Gastroesophageal sphincter (tissue), 4 donors: ENCODE results near the gene GIPC3. TPM values are rescaled to one million over a fixed set of nuclear protein-coding genes. Genes with fewer than 3 reads are reported as not detected.
A peak's percentile ranks its signal among the peaks of the same experiment; 100 is the strongest.

Source experiments
- ATAC-seq: fragments of 150-250 bp; one replicate; pipeline ENCODE4 v1.9.1; 2016; ENCODE audit warnings: mild to moderate bottlenecking, moderate library complexity
- H3K27ac ChIP-seq, 4 donors: fragments of 200-600 bp; sonication (generic) in 3 of 4; 1 replicate in 3 of 4; 2 replicates in 1 of 4; pipeline ENCODE4 v1.5.1; 2016 to 2019
- H3K27me3 ChIP-seq: fragments of 200-600 bp; sonication (generic); one replicate; pipeline ENCODE4 v1.5.1; 2019
- H3K36me3 ChIP-seq, 2 donors: fragments of 200-600 bp; sonication (generic); one replicate each; pipeline ENCODE4 v1.5.1; 2019; ENCODE audit warnings: control low read depth in 1 of 2
- H3K4me1 ChIP-seq, 3 donors: fragments of 200-600 bp; sonication (generic); 1 replicate in 2 of 3; 2 replicates in 1 of 3; pipeline ENCODE4 v1.5.1; 2016 to 2019; ENCODE audit warnings: control low read depth in 2 of 3
- H3K4me3 ChIP-seq, 2 donors: fragments of 200-600 bp; sonication (generic); one replicate each; pipeline ENCODE4 v1.5.1; 2019; ENCODE audit warnings: mild to moderate bottlenecking in 1 of 2, moderate library complexity in 1 of 2
- H3K9me3 ChIP-seq, 3 donors: fragments of 200-600 bp; sonication (generic); one replicate each; pipeline ENCODE4 v1.5.1; 2017 to 2019; ENCODE audit warnings: control low read depth in 2 of 3
- EP300 ChIP-seq: sonication (generic); formaldehyde crosslinking; IDR thresholded peaks from one replicate; pipeline ENCODE4 v1.6.1; 2017; ENCODE audit warnings: antibody characterized with exemption, mild to moderate bottlenecking
- POLR2A ChIP-seq, 2 donors: fragments of 450-650 bp; IDR thresholded peaks; one replicate each; pipeline ENCODE4 v1.6.1; 2017; ENCODE audit warnings: antibody characterized with exemption in 2 of 2, mild to moderate bottlenecking in 2 of 2, moderate library complexity in 1 of 2
- POLR2AphosphoS5 ChIP-seq: sonication (generic); formaldehyde crosslinking; IDR thresholded peaks from one replicate; pipeline ENCODE4 v1.6.1; 2017; ENCODE audit warnings: antibody characterized with exemption
- WGBS, 2 donors: methylation state at CpG; one replicate each; pipeline ENCODE4 v1.1.5; 2018; ENCODE audit warnings: low coverage in 1 of 2; 5-methylcytosine and 5-hydroxymethylcytosine counted together
- total RNA-seq, 4 donors: library from RNA; depleted of rRNA; stranded (reverse); fragments of >200 nt; gene quantifications; one replicate each; pipeline ENCODE4 v1.1.0, GENCODE V29; 2016
- TF ChIP-seq, protein P1 (sequence below), 4 experiments: fragments of 200-600 bp in 2 of 4; fragments of 450-650 bp in 2 of 4; sonication (generic) in 1 of 4; IDR thresholded peaks; one replicate each; pipeline ENCODE4 v1.5.1; 2017 to 2019; ENCODE audit warnings: antibody characterized with exemption in 4 of 4, mild to moderate bottlenecking in 2 of 4, moderate library complexity in 2 of 4

Gene GIPC3
- total RNA-seq, 4 donors from 2014 or later = 0.94 to 16.8 (median 2.1) TPM

DNA sequence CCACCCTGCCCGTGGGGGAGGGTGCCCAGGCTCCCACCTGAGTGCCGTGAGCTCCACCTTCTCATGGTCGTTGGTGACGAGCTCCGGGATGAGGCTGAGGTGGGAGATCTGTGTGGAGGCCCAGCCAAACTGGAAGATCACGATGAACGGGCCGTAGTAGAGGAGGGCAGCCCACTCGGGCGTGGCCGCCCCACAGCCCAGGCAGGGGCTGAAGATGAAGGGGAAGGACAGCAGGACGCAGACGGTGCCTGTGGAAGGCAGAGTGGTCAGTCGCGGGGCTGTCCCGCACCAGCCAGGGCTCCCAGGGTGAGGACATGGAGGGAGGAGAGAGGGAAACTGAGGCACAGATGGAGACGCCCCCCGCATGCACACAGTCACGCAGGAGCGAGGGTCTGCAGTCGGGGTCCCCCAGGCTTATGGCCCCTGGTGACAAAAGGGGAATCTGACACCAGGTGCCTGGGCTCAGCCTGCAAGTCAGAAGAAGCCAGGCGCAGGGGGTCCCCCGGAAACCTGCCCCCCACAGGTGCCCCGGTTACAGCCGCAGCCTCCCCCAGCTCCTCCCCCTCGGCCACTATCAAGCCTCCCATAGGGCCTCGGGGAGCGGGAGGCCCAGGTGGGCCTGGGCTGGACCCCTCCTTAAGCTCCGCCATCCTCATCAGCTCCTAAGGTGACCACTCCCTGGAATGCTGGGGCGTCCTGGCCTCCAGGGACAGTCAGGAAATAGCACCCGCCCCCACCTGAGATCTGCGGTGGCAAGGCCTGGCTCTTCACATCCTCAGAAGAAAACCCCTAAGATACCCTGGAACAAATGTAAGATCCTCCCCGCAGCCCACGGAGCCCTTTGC, 34.1 kb upstream of the GIPC3 start:
- H3K27ac ChIP-seq = no peak overlapping the region
- H3K4me3 ChIP-seq = no peak overlapping the region
- H3K9me3 ChIP-seq = no peaks in the 10 kb centered on the region
- no peak for ATAC-seq
- TF ChIP-seq, protein P1, sequence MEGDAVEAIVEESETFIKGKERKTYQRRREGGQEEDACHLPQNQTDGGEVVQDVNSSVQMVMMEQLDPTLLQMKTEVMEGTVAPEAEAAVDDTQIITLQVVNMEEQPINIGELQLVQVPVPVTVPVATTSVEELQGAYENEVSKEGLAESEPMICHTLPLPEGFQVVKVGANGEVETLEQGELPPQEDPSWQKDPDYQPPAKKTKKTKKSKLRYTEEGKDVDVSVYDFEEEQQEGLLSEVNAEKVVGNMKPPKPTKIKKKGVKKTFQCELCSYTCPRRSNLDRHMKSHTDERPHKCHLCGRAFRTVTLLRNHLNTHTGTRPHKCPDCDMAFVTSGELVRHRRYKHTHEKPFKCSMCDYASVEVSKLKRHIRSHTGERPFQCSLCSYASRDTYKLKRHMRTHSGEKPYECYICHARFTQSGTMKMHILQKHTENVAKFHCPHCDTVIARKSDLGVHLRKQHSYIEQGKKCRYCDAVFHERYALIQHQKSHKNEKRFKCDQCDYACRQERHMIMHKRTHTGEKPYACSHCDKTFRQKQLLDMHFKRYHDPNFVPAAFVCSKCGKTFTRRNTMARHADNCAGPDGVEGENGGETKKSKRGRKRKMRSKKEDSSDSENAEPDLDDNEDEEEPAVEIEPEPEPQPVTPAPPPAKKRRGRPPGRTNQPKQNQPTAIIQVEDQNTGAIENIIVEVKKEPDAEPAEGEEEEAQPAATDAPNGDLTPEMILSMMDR (IDR thresholded peaks at IDR 0.05) = no peak
- no peak for TF ChIP-seq POLR2AphosphoS5
- H3K36me3 ChIP-seq = peaks cover 0 to 42% of the 10 kb centered on the region in 2 donors
- WGBS, 2 donors = 99% methylated on average over 13 of the region's 34 CpGs; no CpG with 5 or more reads in 1 of the 2 donors
- H3K4me1 ChIP-seq = peaks cover 0 to 39% (median 7%) of the 10 kb centered on the region in 3 donors
- H3K27me3 ChIP-seq = no peaks in the 10 kb centered on the region

DNA sequence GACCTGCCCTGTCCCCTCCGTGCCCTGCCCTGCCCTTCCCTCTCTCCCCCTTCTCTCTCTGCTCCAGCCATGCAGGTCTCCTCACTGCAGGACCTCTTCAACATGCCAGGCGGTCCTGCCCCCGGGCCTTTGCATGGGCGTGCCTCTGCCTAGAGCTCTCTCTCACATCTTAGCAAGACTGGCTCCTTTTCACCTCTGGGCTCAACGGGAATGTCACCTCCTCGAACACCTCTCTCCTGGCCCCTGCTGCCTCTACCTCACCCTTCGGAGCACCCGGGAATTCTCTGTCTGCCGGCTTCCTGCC, 33.5 kb upstream of the GIPC3 start:
- TF ChIP-seq, protein P1 (IDR thresholded peaks at IDR 0.05) = no peak
- TF ChIP-seq POLR2A (IDR thresholded peaks at IDR 0.05) (no peak), POLR2AphosphoS5 (no peak), EP300 (no peak)
- peaks cover 0 to 37% of the 10 kb centered on the region in 2 donors for H3K36me3 ChIP-seq
- no peaks in the 10 kb centered on the region for H3K27me3 ChIP-seq
- WGBS, 2 donors = 76 to 80% methylated on average over 1 to 9 of the region's 9 CpGs
- no peak overlapping the region for H3K4me3 ChIP-seq
- no peak overlapping the region for H3K27ac ChIP-seq
- no peak for ATAC-seq
- peaks cover 0 to 45% (median 13%) of the 10 kb centered on the region in 3 donors for H3K4me1 ChIP-seq
- H3K9me3 ChIP-seq = no peaks in the 10 kb centered on the region

DNA sequence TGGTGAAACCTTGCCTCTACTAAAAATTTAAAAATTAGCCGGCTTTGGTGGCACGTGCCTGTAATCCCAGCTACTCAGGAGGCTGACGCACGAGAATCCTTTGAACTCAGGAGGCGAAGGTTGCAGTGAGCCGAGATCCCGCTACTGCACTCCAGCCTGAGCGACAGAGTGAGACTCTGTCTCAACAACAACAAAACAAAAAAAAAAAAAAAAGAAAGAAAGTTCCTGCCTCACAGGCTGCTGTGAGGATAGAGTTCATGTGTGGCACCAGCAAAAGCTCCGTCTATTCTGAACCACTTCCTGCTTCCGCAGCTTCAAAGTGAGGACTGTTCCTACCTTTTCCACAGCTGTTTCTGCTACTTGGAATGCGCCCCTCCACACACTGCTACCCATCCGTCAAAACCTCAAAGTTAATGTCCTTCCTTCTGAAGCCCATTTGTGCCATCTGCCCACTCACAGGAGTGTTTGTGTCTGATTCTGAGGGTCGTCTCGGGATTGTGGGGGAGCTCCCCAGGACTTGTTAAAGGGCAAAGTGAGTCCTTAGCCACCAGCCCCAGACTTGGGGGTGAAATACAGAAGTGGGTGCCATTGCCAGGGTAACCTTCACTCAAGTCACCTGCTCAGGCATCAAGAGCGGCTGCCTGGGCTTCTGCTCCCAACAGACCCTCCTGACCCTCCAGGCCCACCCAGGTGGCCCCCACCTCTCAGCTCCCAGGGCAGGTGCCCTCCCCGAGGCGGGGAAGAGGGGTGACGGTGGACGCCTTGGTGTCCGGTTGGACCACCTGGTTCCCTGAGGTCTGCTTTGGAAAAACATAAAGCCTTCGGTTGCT, 30.8 kb upstream of the GIPC3 start:
- H3K9me3 ChIP-seq = no peaks in the 10 kb centered on the region
- H3K36me3 ChIP-seq = peaks cover 0 to 16% of the 10 kb centered on the region in 2 donors
- ATAC-seq = no peak
- no peak for TF ChIP-seq POLR2A (IDR thresholded peaks at IDR 0.05)
- no peak for TF ChIP-seq EP300
- TF ChIP-seq POLR2AphosphoS5 = no peak
- TF ChIP-seq, protein P1 (IDR thresholded peaks at IDR 0.05) = no peak
- peaks cover 0 to 52% (median 13%) of the 10 kb centered on the region in 3 donors for H3K4me1 ChIP-seq
- no peaks in the 10 kb centered on the region for H3K27me3 ChIP-seq
- WGBS, 2 donors = 57 to 90% methylated on average over 4 to 11 of the region's 21 CpGs
- H3K4me3 ChIP-seq = no peak overlapping the region
- peak overlapping the region in 1 of 4 donors; percentile 17 for H3K27ac ChIP-seq

DNA sequence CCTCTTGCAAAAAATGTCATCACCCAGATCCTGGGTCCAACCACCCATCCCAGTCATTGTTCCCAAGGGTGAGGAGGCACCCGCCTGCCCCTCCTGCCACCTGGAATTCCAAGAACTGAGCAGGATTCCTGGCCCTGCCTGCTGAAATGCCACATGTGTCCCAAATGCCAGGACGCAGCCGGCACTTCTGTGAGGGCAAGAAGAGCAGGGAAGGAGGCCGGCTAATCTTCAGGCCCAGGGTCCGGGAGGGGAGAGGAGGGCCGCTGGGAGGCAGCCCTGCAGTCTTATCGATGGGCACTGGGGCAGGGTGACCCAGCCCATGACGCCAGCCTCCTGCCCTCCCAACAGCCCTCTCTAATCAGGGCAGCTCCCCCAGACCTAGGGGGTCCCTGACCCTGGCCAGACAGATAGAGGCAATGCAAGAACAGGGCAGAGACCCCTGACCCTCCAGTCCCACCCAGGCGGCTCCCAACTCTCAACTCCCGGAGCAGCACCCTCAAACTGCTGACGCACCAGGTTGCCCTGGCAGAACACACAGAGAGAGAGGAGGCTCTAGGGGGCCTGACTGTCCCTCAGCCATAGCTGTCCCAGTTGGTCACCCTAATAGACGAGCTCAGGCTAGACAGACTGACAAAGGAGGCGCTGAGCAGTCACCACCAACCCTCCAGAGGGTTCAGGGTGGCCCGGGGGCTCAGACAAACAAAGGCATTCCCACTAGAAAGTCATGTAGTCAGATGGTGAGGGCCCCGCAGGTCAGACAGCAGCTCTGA, 29.4 kb upstream of the GIPC3 start:
- Histone ChIP-seq H3K4me1 (peaks cover 0 to 52% (median 13%) of the 10 kb centered on the region in 3 donors), H3K27ac (peak overlapping the region in 1 of 4 donors; percentile 88), H3K4me3 (peak overlapping the region; percentile 89 to 97), H3K36me3 (peaks cover 0 to 4% of the 10 kb centered on the region in 2 donors), H3K9me3 (no peaks in the 10 kb centered on the region), H3K27me3 (no peaks in the 10 kb centered on the region)
- 43% methylated on average over 1 of the region's 15 CpGs; no CpG with 5 or more reads in 1 of the 2 donors for WGBS, 2 donors
- ATAC-seq = no peak
- no peak for TF ChIP-seq EP300
- no peak for TF ChIP-seq POLR2A (IDR thresholded peaks at IDR 0.05)
- TF ChIP-seq POLR2AphosphoS5 = no peak
- TF ChIP-seq, protein P1 (IDR thresholded peaks at IDR 0.05) = no peak
